ENCODE results near the gene LZTFL1.

LZTFL1 gene

DNA sequence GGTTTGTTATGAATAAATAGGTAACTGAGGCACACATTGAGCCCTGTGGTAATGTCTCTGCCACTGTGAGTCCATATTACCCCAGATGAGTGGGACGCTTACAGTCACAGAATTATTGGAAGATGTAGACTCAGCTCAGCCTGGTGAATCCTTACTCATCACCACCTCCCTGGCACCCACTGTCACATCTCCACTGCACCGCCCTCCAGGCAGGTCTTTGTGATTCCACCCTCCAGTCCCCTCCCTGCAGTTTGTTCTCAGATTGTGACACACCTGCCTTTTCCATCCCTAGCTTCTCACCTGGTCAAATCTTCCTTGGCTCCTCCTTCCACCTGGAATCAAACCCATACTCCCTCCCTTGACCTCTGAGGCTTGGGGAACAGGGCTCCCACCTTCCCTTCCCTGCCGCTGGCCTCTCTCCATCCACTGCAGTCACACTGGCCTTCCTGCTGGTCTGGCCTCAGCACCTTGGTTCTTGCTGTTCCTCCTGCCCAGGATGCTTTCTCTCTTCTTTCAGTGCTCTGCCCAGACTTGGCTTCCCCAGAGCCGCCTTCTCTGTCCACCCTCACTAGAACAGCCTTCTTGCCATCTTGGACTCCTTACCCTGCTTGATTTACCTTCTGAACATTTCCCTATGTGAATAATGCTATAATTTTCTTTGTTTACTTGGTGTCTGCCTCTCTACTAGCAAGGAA lies 55.0 kb downstream of the LZTFL1 start:
- TF ChIP-seq ZFX (IDR thresholded peaks at IDR 0.05; ENCODE audit: borderline replicate concordance) = no peak
- TF ChIP-seq, protein P1, sequence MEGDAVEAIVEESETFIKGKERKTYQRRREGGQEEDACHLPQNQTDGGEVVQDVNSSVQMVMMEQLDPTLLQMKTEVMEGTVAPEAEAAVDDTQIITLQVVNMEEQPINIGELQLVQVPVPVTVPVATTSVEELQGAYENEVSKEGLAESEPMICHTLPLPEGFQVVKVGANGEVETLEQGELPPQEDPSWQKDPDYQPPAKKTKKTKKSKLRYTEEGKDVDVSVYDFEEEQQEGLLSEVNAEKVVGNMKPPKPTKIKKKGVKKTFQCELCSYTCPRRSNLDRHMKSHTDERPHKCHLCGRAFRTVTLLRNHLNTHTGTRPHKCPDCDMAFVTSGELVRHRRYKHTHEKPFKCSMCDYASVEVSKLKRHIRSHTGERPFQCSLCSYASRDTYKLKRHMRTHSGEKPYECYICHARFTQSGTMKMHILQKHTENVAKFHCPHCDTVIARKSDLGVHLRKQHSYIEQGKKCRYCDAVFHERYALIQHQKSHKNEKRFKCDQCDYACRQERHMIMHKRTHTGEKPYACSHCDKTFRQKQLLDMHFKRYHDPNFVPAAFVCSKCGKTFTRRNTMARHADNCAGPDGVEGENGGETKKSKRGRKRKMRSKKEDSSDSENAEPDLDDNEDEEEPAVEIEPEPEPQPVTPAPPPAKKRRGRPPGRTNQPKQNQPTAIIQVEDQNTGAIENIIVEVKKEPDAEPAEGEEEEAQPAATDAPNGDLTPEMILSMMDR (IDR thresholded peaks at IDR 0.05) = no peak
- H3K27ac ChIP-seq = no peak overlapping the region

DNA sequence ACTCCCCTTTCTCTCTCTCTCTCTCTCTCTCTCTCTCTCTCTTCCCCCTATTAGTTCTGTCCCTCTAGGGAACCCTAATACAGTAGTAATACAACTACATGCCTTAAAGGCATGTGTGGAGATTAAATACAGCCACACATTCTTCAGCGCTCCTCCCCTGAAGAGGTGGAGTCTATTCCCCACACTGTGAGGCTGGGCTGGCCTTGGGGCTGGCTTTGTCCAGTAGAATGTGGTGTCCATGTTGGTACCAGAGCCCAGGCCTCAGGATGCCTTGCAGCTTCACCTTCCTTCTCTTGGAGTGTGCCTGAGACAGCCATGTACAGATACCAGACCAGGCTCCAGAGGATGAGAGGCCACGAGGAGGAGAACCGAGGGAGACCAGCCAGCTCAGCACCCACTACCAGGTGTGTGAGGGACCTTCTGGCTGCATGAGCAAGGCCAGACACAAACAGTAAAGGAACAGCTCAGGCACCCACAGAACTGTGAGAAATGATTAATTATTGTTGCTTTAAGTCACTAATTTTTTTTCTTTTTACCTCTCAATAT lies 56.2 kb downstream of the LZTFL1 start:
- TF ChIP-seq ZFX (IDR thresholded peaks at IDR 0.05; ENCODE audit: borderline replicate concordance) = no peak
- TF ChIP-seq, protein P1 (IDR thresholded peaks at IDR 0.05) = no peak
- no peak overlapping the region for H3K27ac ChIP-seq

- TF ChIP-seq, protein P1 (IDR thresholded peaks at IDR 0.05) = no peak
- no peak for TF ChIP-seq ZFX (IDR thresholded peaks at IDR 0.05; ENCODE audit: borderline replicate concordance)
- H3K27ac ChIP-seq = no peak overlapping the region
These were observed 58.3 kb downstream of the LZTFL1 start for GRCh38 chr3:45783667-45784066.

- H3K27ac ChIP-seq = no peak overlapping the region
- TF ChIP-seq ZFX (IDR thresholded peaks at IDR 0.05; ENCODE audit: borderline replicate concordance) = no peak
- TF ChIP-seq, protein P1 (IDR thresholded peaks at IDR 0.05) = no peak
These were observed 59.5 kb downstream of the LZTFL1 start for GRCh38 chr3:45782381-45782780.

DNA sequence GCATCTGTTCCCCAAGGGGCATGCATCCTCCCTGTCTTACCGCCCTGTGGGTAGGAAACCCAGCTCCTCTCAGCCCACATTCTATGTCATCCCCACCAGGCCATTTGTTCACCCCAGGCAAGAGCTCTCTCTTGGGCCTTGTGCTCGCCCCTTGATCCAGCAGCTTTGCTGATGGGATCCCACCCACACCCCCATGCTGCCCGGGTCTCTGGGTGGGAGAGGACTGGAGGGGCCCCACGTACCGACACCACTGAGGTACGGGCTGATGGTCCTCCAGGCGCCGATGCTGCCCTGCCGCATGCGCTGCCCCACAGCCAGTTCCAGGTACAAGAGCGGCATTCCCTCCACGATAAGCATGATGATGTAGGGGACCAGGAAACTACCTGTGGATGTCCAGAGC lies 60.1 kb downstream of the LZTFL1 start:
- H3K27ac ChIP-seq = no peak overlapping the region
- TF ChIP-seq ZFX (IDR thresholded peaks at IDR 0.05; ENCODE audit: borderline replicate concordance) = no peak
- TF ChIP-seq, protein P1 (IDR thresholded peaks at IDR 0.05) = no peak

DNA sequence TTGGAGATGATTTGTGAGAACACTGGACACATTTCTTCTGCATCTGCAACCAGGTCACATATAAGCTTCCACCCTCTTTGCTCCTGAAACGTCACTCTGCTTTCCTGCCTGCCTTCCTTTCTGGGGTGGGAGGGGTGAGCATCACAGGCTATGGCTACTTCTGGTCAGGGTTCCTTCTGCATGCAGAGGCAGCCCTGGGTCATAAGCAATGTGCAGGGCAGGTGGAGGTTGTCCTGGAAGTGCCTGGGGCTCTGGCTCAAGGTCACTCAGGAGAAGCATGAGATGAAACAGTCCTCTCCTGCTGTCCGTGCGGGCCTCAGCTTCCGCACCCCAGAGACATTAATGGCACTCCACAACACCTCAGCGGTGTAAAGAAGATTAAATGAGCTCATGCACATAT lies 60.6 kb downstream of the LZTFL1 start:
- H3K27ac ChIP-seq = no peak overlapping the region
- TF ChIP-seq, protein P1 (IDR thresholded peaks at IDR 0.05) = no peak
- no peak for TF ChIP-seq ZFX (IDR thresholded peaks at IDR 0.05; ENCODE audit: borderline replicate concordance)

All from 22Rv1 (cell line).